ENCODE data around the gene PIGT. TPM values are rescaled to one million over a fixed set of nuclear protein-coding genes. Genes with fewer than 3 reads are reported as not detected.
A peak's percentile ranks its signal among the peaks of the same experiment; 100 is the strongest.

PIGT gene
- 109 TPM for polyA plus RNA-seq (2013, experiment 1 of 2)
- polyA plus RNA-seq (2013, experiment 2 of 2): 93.0 TPM

DNA sequence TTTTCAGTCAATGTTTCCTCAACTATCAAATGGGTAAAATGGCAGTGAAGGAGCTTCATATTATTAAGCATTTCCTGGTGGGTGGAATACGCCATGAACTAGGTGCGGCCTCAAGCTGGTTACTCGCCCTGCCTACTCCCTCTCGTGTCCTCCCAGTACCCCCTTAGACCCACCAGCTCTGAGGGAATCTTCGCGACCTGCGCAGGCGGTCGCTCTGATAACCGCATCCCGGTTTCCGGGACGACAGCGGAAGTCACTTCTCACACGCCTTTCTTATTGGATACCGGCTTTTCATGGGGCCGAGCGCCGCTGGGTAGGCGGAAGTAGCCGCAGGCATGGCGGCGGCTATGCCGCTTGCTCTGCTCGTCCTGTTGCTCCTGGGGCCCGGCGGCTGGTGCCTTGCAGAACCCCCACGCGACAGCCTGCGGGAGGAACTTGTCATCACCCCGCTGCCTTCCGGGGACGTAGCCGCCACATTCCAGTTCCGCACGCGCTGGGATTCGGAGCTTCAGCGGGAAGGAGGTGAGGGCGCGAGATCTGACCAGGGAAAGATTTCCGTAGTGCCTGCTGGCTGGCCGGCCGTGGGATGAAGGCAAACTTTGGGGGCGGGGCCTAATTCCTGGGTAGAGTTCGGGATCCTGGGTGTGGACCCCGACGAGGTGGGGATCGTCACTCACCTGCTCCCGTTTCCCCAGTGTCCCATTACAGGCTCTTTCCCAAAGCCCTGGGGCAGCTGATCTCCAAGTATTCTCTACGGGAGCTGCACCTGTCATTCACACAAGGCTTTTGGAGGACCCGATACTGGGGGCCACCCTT, at the start of gene PIGT:
Gene PIGT (plus strand): TSS at position 320 of the 816 bp plus-strand sequence. CDS start 16 bp downstream, at position 336.
- Histone ChIP-seq H3K27ac (ENCODE audit: low read depth, low read length, severe bottlenecking) (no peak within 1 kb of the TSS), H3K4me1 (ENCODE audit: control insufficient read depth, insufficient read depth, low read length, poor library complexity, severe bottlenecking) (peaks cover 4% of the 10 kb centered on the region), H3K4me3 (ENCODE audit: extremely low read depth, insufficient read depth, low read length, poor library complexity, severe bottlenecking) (peak within 1 kb of the TSS; percentile 65), H3K9me3 (ENCODE audit: control insufficient read depth, low read length) (no peaks in the 10 kb centered on the region), H3K36me3 (ENCODE audit: control insufficient read depth, insufficient read depth, low read length) (peaks cover 32% of the 10 kb centered on the region)
- WGBS, 2 experiments (ENCODE audit: insufficient coverage in 2 of 2): 0% methylated on average over 47 to 50 of the region's 52 CpGs

- peaks cover 46% of the 10 kb centered on the region for H3K36me3 ChIP-seq (ENCODE audit: control insufficient read depth, insufficient read depth, low read length)
- H3K27ac ChIP-seq (ENCODE audit: low read depth, low read length, severe bottlenecking): no peak overlapping the region
- no peak overlapping the region for H3K4me3 ChIP-seq (ENCODE audit: extremely low read depth, insufficient read depth, low read length, poor library complexity, severe bottlenecking)
- 83 to 100% methylated on average over 1 of the region's 1 CpG for WGBS, 2 experiments (ENCODE audit: insufficient coverage in 2 of 2)
- peaks cover 10% of the 10 kb centered on the region for H3K4me1 ChIP-seq (ENCODE audit: control insufficient read depth, insufficient read depth, low read length, poor library complexity, severe bottlenecking)
- H3K9me3 ChIP-seq (ENCODE audit: control insufficient read depth, low read length): no peaks in the 10 kb centered on the region
Observed at GRCh38 chr20:45366192-45366591, 49.7 kb upstream of the PIGT start.

DNA sequence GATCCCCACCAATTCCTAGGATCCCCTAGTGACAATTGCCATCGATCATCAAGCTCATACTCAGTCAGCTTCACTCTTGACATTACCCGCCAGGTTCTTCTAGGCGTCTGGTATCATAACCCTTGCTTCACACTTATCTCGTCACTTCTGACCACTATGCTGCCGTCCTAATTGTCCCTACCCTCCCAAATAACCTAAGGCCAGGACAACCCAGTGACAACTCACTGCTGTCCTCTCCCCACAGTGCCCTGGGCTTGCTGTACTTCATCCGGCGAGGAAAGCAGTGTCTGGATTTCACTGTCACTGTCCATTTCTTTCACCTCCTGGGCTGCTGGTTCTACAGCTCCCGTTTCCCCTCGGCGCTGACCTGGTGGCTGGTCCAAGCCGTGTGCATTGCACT, 49.3 kb upstream of the PIGT start:
- WGBS, 2 experiments (ENCODE audit: insufficient coverage in 2 of 2): 91 to 92% methylated on average over 10 to 11 of the region's 11 CpGs
- Histone ChIP-seq H3K9me3 (ENCODE audit: control insufficient read depth, low read length) (no peaks in the 10 kb centered on the region), H3K27ac (ENCODE audit: low read depth, low read length, severe bottlenecking) (no peak overlapping the region), H3K36me3 (ENCODE audit: control insufficient read depth, insufficient read depth, low read length) (peaks cover 46% of the 10 kb centered on the region), H3K4me3 (ENCODE audit: extremely low read depth, insufficient read depth, low read length, poor library complexity, severe bottlenecking) (no peak overlapping the region), H3K4me1 (ENCODE audit: control insufficient read depth, insufficient read depth, low read length, poor library complexity, severe bottlenecking) (peaks cover 10% of the 10 kb centered on the region)

GRCh38 chr20:45367126-45367525, 48.8 kb upstream of the PIGT start:
- H3K4me3 ChIP-seq (ENCODE audit: extremely low read depth, insufficient read depth, low read length, poor library complexity, severe bottlenecking): no peak overlapping the region
- peaks cover 10% of the 10 kb centered on the region for H3K4me1 ChIP-seq (ENCODE audit: control insufficient read depth, insufficient read depth, low read length, poor library complexity, severe bottlenecking)
- peaks cover 46% of the 10 kb centered on the region for H3K36me3 ChIP-seq (ENCODE audit: control insufficient read depth, insufficient read depth, low read length)
- no peaks in the 10 kb centered on the region for H3K9me3 ChIP-seq (ENCODE audit: control insufficient read depth, low read length)
- no peak overlapping the region for H3K27ac ChIP-seq (ENCODE audit: low read depth, low read length, severe bottlenecking)

DNA sequence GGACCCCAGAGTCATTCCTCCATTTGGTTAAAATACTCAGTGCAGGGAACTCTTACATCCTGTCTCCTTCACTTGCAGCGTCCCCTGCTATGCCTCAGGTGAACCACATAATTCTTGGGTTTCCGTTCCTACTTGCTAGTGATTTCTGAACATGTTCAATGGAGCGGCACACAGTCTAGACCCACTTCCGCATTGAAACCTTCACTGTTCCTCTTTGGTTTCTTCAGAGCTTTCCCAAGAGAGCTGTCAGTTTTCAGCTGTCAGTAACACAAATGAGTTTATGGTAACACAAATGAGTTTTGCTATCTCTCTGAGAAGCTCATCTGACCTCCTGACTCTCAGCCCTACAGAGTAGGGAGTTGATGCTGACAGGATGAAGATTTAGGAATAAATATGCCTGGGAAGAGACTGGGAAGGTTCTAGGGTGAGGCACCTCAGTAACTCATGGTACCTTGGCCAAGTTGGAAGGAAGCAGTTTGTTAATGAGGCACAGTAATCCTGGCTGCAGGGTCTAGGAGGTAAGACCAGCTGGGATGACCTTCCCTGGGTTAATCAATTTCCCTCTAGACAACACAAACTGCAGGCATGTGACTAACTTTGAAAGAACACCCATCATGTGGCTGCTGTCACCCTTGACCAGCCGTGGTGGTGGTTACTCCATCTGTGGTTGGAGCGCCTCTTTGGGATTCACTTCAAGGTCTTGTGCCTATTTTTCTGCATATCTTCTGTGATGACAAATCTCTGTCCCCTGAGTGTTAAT, 47.5 kb upstream of the PIGT start:
- Histone ChIP-seq H3K4me3 (ENCODE audit: extremely low read depth, insufficient read depth, low read length, poor library complexity, severe bottlenecking) (no peak overlapping the region), H3K36me3 (ENCODE audit: control insufficient read depth, insufficient read depth, low read length) (peaks cover 46% of the 10 kb centered on the region), H3K27ac (ENCODE audit: low read depth, low read length, severe bottlenecking) (no peak overlapping the region), H3K9me3 (ENCODE audit: control insufficient read depth, low read length) (no peaks in the 10 kb centered on the region), H3K4me1 (ENCODE audit: control insufficient read depth, insufficient read depth, low read length, poor library complexity, severe bottlenecking) (peaks cover 10% of the 10 kb centered on the region)
- 87 to 99% methylated on average over 5 to 6 of the region's 6 CpGs for WGBS, 2 experiments (ENCODE audit: insufficient coverage in 2 of 2)

- Histone ChIP-seq H3K36me3 (ENCODE audit: control insufficient read depth, insufficient read depth, low read length) (peaks cover 41% of the 10 kb centered on the region), H3K4me3 (ENCODE audit: extremely low read depth, insufficient read depth, low read length, poor library complexity, severe bottlenecking) (no peak overlapping the region), H3K27ac (ENCODE audit: low read depth, low read length, severe bottlenecking) (no peak overlapping the region), H3K4me1 (ENCODE audit: control insufficient read depth, insufficient read depth, low read length, poor library complexity, severe bottlenecking) (peaks cover 10% of the 10 kb centered on the region), H3K9me3 (ENCODE audit: control insufficient read depth, low read length) (no peaks in the 10 kb centered on the region)
- WGBS, 2 experiments (ENCODE audit: insufficient coverage in 2 of 2): 100% methylated on average over 2 to 3 of the region's 3 CpGs
Observed at GRCh38 chr20:45370571-45371160, 45.3 kb upstream of the PIGT start.

- Histone ChIP-seq H3K4me1 (ENCODE audit: control insufficient read depth, insufficient read depth, low read length, poor library complexity, severe bottlenecking) (peaks cover 10% of the 10 kb centered on the region), H3K36me3 (ENCODE audit: control insufficient read depth, insufficient read depth, low read length) (peaks cover 25% of the 10 kb centered on the region), H3K4me3 (ENCODE audit: extremely low read depth, insufficient read depth, low read length, poor library complexity, severe bottlenecking) (no peak overlapping the region), H3K27ac (ENCODE audit: low read depth, low read length, severe bottlenecking) (no peak overlapping the region), H3K9me3 (ENCODE audit: control insufficient read depth, low read length) (no peaks in the 10 kb centered on the region)
- 94 to 97% methylated on average over 6 to 7 of the region's 10 CpGs for WGBS, 2 experiments (ENCODE audit: insufficient coverage in 2 of 2)
Observed at GRCh38 chr20:45372241-45372640, 43.7 kb upstream of the PIGT start.

GRCh38 chr20:45372646-45373352, 43.1 kb upstream of the PIGT start:
- Histone ChIP-seq H3K9me3 (ENCODE audit: control insufficient read depth, low read length) (no peaks in the 10 kb centered on the region), H3K4me3 (ENCODE audit: extremely low read depth, insufficient read depth, low read length, poor library complexity, severe bottlenecking) (no peak overlapping the region), H3K36me3 (ENCODE audit: control insufficient read depth, insufficient read depth, low read length) (peaks cover 20% of the 10 kb centered on the region), H3K4me1 (ENCODE audit: control insufficient read depth, insufficient read depth, low read length, poor library complexity, severe bottlenecking) (peaks cover 6% of the 10 kb centered on the region), H3K27ac (ENCODE audit: low read depth, low read length, severe bottlenecking) (no peak overlapping the region)
- WGBS, 2 experiments (ENCODE audit: insufficient coverage in 2 of 2): 92% methylated on average over 18 to 26 of the region's 30 CpGs

- whole genome bisulfite sequencing, 2 experiments (ENCODE audit: insufficient coverage in 2 of 2): 46 to 56% methylated on average over 14 to 20 of the region's 38 CpGs
- peaks cover 4% of the 10 kb centered on the region for H3K4me1 ChIP-seq (ENCODE audit: control insufficient read depth, insufficient read depth, low read length, poor library complexity, severe bottlenecking)
- no peak overlapping the region for H3K27ac ChIP-seq (ENCODE audit: low read depth, low read length, severe bottlenecking)
- peaks cover 13% of the 10 kb centered on the region for H3K36me3 ChIP-seq (ENCODE audit: control insufficient read depth, insufficient read depth, low read length)
- no peak overlapping the region for H3K4me3 ChIP-seq (ENCODE audit: extremely low read depth, insufficient read depth, low read length, poor library complexity, severe bottlenecking)
- H3K9me3 ChIP-seq (ENCODE audit: control insufficient read depth, low read length): no peaks in the 10 kb centered on the region
Observed at GRCh38 chr20:45373353-45374100, 42.4 kb upstream of the PIGT start.

DNA sequence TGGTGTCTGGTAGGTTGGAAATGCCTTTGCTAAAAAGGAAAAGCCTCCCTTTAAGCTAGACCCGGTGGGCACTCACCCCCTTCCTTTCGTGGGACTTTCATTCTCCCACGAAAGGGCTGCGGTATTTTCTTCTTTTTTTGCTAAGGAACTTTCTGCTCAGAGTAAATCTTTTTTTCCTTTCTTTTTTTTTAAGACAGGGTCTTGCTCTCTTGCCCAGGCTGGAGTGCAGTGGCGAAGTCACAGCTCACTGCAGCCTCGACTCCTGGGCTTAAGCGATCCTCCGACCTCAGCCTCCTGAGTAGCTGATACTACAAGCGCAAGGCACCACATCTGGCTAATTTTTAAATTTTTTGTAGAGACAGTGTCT, 41.9 kb upstream of the PIGT start:
- H3K4me1 ChIP-seq (ENCODE audit: control insufficient read depth, insufficient read depth, low read length, poor library complexity, severe bottlenecking): peaks cover 4% of the 10 kb centered on the region
- no peaks in the 10 kb centered on the region for H3K9me3 ChIP-seq (ENCODE audit: control insufficient read depth, low read length)
- no peak overlapping the region for H3K27ac ChIP-seq (ENCODE audit: low read depth, low read length, severe bottlenecking)
- peaks cover 7% of the 10 kb centered on the region for H3K36me3 ChIP-seq (ENCODE audit: control insufficient read depth, insufficient read depth, low read length)
- WGBS, 2 experiments (ENCODE audit: insufficient coverage in 2 of 2): 64 to 77% methylated on average over 8 to 9 of the region's 9 CpGs
- no peak overlapping the region for H3K4me3 ChIP-seq (ENCODE audit: extremely low read depth, insufficient read depth, low read length, poor library complexity, severe bottlenecking)
